PC-3 (cell line): Measurements from ENCODE around the gene OCA2. TPM values are rescaled to one million over a fixed set of nuclear protein-coding genes. Genes with fewer than 3 reads are reported as not detected.

ENCODE experiments used
- ATAC-seq: fragments of 200-7000 bp; cut with Tn5 transposase; 2 replicates; pipeline ENCODE4 v1.9.1; 2020; ENCODE audit warnings: mild to moderate bottlenecking, moderate library complexity
- BruUV-seq: library from RNA; stranded (reverse); fragments of 400-500 nt; replicated peaks from 2 replicates; lab custom pipeline; 2021; lab: Mats Ljungman, UMichigan
- CTCF ChIA-PET: fragments of 300-600 bp; sonication (Branson Sonifier 250); formaldehyde crosslinking; loops from one replicate; lab custom pipeline; 2022; ENCODE audit warnings: antibody characterized with exemption; lab: Charles Lee
- POLR2A ChIA-PET: fragments of 300-600 bp; sonication (Branson Sonifier 250); formaldehyde crosslinking; loops from one replicate; lab custom pipeline; 2022; ENCODE audit warnings: antibody characterized with exemption; ENCODE audit not compliant: unreplicated experiment; lab: Charles Lee
- DNase-seq: peaks from one replicate; pipeline ENCODE4 v3.0.0-alpha.2; 2015
- H2AFZ ChIP-seq: fragments of 300-600 bp; sonication (generic); 2 replicates; pipeline ENCODE4 v1.6.0; 2016; ENCODE audit warnings: antibody characterized with exemption, low read length
- H3F3A ChIP-seq: fragments of 300-600 bp; sonication (generic); one replicate; pipeline ENCODE4 v1.6.0; 2017; ENCODE audit warnings: antibody characterized with exemption, low read length, control low read depth, mild to moderate bottlenecking; ENCODE audit not compliant: unreplicated experiment
- H3K27ac ChIP-seq: fragments of 300-600 bp; sonication (generic); 2 replicates; pipeline ENCODE4 v1.5.1; 2016; ENCODE audit warnings: mild to moderate bottlenecking, low read length
- H3K27me3 ChIP-seq: fragments of 300-600 bp; sonication (generic); 2 replicates; pipeline ENCODE4 v1.6.1; 2016; ENCODE audit warnings: low read length, mixed read lengths
- H3K36me3 ChIP-seq: fragments of 300-600 bp; sonication (generic); 2 replicates; pipeline ENCODE4 v1.6.1; 2016; ENCODE audit warnings: low read depth, mixed run types, low read length, mixed read lengths
- H3K4me1 ChIP-seq: fragments of 300-600 bp; sonication (generic); 2 replicates; pipeline ENCODE4 v1.5.1; 2016; ENCODE audit warnings: low read length; ENCODE audit not compliant: insufficient read depth
- H3K4me2 ChIP-seq: fragments of 300-600 bp; sonication (generic); 2 replicates; pipeline ENCODE4 v1.6.0; 2016; ENCODE audit warnings: low read length
- H3K4me3 ChIP-seq: fragments of 300-600 bp; sonication (generic); 2 replicates; pipeline ENCODE4 v1.5.1; 2016; ENCODE audit warnings: mild to moderate bottlenecking, low read length, mixed read lengths
- H3K79me2 ChIP-seq: fragments of 300-600 bp; sonication (generic); 2 replicates; pipeline ENCODE4 v1.6.1; 2017; ENCODE audit warnings: low read length, mixed read lengths
- H3K9ac ChIP-seq: fragments of 300-600 bp; sonication (generic); 2 replicates; pipeline ENCODE4 v1.6.0; 2016; ENCODE audit warnings: mild to moderate bottlenecking, low read length
- H3K9me2 ChIP-seq: fragments of 300-600 bp; sonication (generic); replicated peaks from 2 replicates; pipeline ENCODE4 v1.6.1; 2016; ENCODE audit warnings: mixed run types, low read length, mixed read lengths
- H3K9me3 ChIP-seq: fragments of 300-600 bp; sonication (generic); 2 replicates; pipeline ENCODE4 v1.6.1; 2016; ENCODE audit warnings: low read length, mixed read lengths
- H4K20me1 ChIP-seq: fragments of 300-600 bp; sonication (generic); 2 replicates; pipeline ENCODE4 v1.6.1; 2016; ENCODE audit warnings: low read length, mixed read lengths
- EZH2 ChIP-seq: fragments of 300-600 bp; sonication (generic); IDR thresholded peaks from one replicate; pipeline ENCODE4 v1.6.1; 2017; ENCODE audit warnings: antibody characterized with exemption, mild to moderate bottlenecking, low read length; ENCODE audit not compliant: unreplicated experiment
- EZH2phosphoT487 ChIP-seq: fragments of 300-600 bp; sonication (generic); IDR thresholded peaks from 2 replicates; pipeline ENCODE4 v1.6.1; 2018; ENCODE audit warnings: mild to moderate bottlenecking, antibody characterized with exemption, low read length, borderline replicate concordance
- intact Hi-C: fragments of 100-400 bp; cut with micrococcal nuclease; formaldehyde crosslinking; loops from 2 replicates; pipeline ENCODE4 v1.9.0; 2023
- total RNA-seq: library from RNA; depleted of rRNA; stranded (reverse); fragments of >200 nt; gene quantifications from 2 replicates; pipeline ENCODE4 v1.2.3, GENCODE V29; 2014
- TF ChIP-seq, protein P1 (sequence below): fragments of 300-600 bp; sonication (generic); conservative IDR thresholded peaks from 2 replicates; pipeline ENCODE4 v1.5.1; 2017; ENCODE audit warnings: antibody characterized with exemption, low read depth, mild to moderate bottlenecking, low read length

The OCA2 gene
- total RNA-seq, 1 experiment from 2014 or later = not detected

DNA sequence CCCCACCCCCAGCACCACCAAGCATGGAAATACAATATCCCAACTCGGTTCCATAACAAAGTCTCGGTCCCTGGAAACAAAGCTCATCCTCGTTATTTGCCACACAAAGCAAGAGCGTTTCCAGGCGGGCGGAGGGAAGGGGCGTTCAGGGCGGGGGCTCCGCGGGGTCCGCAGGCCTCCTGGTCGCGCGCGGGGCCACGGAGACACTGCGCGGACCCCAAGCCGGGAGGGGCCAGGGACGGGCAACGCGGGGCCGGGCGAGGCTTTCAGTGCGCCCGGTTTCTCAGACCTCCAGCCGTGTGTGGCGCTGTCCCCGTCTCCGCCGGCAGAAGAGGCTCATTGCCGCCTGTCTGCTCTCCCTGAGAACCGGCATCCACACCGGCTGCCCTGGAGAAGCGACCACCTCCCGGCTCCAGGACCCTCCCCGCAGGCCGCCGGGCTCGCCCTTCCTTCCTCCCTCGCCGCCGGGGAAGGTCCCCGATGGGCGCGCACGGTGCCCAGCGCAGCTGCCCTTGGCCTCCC lies 329.0 kb downstream of the OCA2 start:
- Histone ChIP-seq H2AFZ (no peak overlapping the region), H4K20me1 (no peaks in the 10 kb centered on the region), H3K9ac (no peak overlapping the region), H3K9me2 (no peaks in the 10 kb centered on the region), H3F3A (no peaks in the 10 kb centered on the region), H3K27me3 (no peaks in the 10 kb centered on the region), H3K4me3 (no peak overlapping the region), H3K36me3 (no peaks in the 10 kb centered on the region), H3K27ac (no peak overlapping the region), H3K9me3 (no peaks in the 10 kb centered on the region; the same call in 1 of the 2 replicates), H3K4me2 (no peak overlapping the region), H3K4me1 (no peaks in the 10 kb centered on the region), H3K79me2 (no peaks in the 10 kb centered on the region)
- CTCF ChIA-PET = no interaction called here
- POLR2A ChIA-PET = no interaction called here
- no peak for DNase-seq
- no peak for TF ChIP-seq EZH2
- no peak for TF ChIP-seq EZH2phosphoT487
- BruUV-seq = no TSS peak
- intact Hi-C loops = no loop called here
- ATAC-seq = no peak

DNA sequence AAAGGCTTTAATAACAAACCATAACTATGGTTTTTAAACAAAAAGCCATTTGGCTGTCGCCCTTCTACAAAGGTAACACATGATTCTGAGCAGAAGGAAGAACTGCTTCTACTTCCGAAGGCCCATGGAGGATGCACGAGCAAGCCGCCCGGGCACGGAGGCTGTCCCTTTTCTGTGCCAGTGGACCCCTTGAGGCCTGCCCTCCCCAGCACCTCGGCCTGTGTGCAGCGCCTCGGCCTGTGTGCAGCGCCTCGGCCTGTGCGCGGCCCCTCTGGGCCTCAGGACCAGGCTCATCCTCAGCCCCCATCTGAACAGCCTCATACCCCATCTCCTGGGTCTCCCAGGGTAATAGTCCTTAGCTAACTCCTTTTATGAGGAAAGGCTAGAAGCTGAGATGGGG lies 329.5 kb downstream of the OCA2 start:
- H3K36me3 ChIP-seq = no peaks in the 10 kb centered on the region
- no peak overlapping the region for H2AFZ ChIP-seq
- TF ChIP-seq, protein P1, sequence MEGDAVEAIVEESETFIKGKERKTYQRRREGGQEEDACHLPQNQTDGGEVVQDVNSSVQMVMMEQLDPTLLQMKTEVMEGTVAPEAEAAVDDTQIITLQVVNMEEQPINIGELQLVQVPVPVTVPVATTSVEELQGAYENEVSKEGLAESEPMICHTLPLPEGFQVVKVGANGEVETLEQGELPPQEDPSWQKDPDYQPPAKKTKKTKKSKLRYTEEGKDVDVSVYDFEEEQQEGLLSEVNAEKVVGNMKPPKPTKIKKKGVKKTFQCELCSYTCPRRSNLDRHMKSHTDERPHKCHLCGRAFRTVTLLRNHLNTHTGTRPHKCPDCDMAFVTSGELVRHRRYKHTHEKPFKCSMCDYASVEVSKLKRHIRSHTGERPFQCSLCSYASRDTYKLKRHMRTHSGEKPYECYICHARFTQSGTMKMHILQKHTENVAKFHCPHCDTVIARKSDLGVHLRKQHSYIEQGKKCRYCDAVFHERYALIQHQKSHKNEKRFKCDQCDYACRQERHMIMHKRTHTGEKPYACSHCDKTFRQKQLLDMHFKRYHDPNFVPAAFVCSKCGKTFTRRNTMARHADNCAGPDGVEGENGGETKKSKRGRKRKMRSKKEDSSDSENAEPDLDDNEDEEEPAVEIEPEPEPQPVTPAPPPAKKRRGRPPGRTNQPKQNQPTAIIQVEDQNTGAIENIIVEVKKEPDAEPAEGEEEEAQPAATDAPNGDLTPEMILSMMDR = no peak
- TF ChIP-seq EZH2phosphoT487 (no peak), EZH2 (no peak)
- no peaks in the 10 kb centered on the region for H3K79me2 ChIP-seq
- H3K27ac ChIP-seq = no peak overlapping the region
- H3F3A ChIP-seq = no peaks in the 10 kb centered on the region
- H4K20me1 ChIP-seq = no peaks in the 10 kb centered on the region
- DNase-seq = no peak
- POLR2A ChIA-PET = no interaction called here
- no peak for ATAC-seq
- H3K9me3 ChIP-seq = no peaks in the 10 kb centered on the region; the same call in 1 of the 2 replicates
- CTCF ChIA-PET = no interaction called here
- H3K9ac ChIP-seq = no peak overlapping the region
- no peak overlapping the region for H3K4me3 ChIP-seq
- no TSS peak for BruUV-seq
- intact Hi-C loops = no loop called here
- H3K4me2 ChIP-seq = no peak overlapping the region
- no peaks in the 10 kb centered on the region for H3K27me3 ChIP-seq
- H3K9me2 ChIP-seq = no peaks in the 10 kb centered on the region
- no peaks in the 10 kb centered on the region for H3K4me1 ChIP-seq

DNA sequence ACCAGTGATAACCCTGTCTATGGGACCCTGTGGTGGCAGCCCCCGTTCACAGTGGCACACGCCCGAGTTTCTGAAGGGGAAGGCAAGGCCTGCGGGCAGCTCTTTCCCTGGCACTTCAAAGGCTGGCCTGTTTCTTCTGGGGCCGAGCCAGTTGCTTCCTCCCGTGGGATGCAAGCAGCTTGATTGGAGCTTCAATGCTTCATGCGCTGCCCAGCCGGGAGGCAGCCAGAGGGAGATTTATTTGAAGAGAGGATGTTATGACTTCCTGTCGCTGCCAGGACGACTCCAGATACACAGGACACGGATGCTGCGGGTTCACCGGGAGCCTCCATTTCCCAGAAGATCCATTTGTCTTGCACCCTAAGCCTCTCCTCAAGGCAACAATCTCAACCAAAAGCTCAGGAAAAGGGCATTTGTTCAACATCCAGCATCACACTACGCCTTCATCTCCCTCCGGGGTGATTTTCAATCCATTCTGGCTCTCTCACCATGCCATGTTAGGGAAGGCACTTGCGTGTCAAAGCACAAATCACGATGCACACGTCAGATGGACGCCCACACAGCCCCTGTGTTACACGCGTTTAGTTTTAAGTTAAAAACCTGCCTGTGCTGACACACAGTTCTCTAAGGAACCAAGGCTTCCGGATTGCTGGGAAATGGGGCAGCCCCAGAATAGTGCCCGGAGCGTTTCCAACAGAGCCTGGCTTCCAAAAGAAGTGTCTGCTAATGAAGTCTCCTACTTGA lies 330.2 kb downstream of the OCA2 start:
- H3K79me2 ChIP-seq = no peaks in the 10 kb centered on the region
- H3K36me3 ChIP-seq = no peaks in the 10 kb centered on the region
- no peak for ATAC-seq
- H3K4me3 ChIP-seq = no peak overlapping the region
- no peak overlapping the region for H3K9ac ChIP-seq
- no peak overlapping the region for H3K27ac ChIP-seq
- POLR2A ChIA-PET = no interaction called here
- DNase-seq = no peak
- H3F3A ChIP-seq = no peaks in the 10 kb centered on the region
- no peaks in the 10 kb centered on the region; the same call in 1 of the 2 replicates for H3K9me3 ChIP-seq
- CTCF ChIA-PET = no interaction called here
- H2AFZ ChIP-seq = no peak overlapping the region
- TF ChIP-seq, protein P1 = no peak
- TF ChIP-seq EZH2 (no peak), EZH2phosphoT487 (no peak)
- H3K27me3 ChIP-seq = no peaks in the 10 kb centered on the region
- no peaks in the 10 kb centered on the region for H3K9me2 ChIP-seq
- H3K4me2 ChIP-seq = no peak overlapping the region
- intact Hi-C loops = no loop called here
- BruUV-seq = no TSS peak
- H4K20me1 ChIP-seq = no peaks in the 10 kb centered on the region
- no peaks in the 10 kb centered on the region for H3K4me1 ChIP-seq
